ENCODE data around the gene AP1B1. TPM values are rescaled to one million over a fixed set of nuclear protein-coding genes. Genes with fewer than 3 reads are reported as not detected.

AP1B1 gene
- total RNA-seq, 1 experiment from 2014 or later, result 77.9 TPM

DNA sequence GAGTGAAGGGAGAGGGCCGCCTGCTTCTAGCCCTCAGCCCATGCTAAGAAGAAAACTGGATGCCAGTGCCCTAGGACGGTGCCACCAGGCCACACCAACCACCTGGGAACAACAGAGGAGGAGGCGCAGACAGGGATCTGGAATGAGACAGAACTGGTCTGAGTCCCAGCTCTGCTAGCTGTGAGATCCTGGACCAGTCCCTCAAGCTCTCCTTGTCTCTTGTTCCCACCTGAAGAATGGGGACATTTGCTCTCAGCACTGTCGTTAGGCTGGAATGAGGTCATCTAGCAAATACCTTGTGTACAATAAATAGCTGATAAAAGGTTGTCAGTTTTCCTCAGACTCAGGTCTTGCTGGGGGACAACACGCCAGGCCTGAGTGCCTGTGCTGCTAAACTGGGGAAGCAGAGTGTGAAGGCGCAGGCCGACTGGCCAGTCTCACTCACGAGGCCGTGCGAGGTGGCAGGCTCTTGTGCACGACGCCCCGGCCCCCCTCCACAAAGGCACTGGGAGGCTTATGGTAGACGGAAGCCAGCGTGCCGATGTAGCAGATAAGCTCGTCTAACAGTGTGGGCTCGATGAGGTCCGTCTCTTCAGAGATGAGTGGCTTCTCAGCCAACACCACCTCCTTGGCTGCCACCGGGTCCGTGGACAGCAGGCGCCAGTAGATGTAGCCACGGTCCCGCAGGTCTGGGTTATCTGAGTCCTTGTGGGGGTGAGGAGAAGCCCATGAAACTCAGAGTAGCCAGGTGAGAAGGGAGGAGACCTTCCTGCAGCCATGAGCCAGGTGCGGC lies 47.1 kb downstream of the AP1B1 start:
- Mint-ChIP-seq H3K27me3 (ENCODE audit: low read depth) (no peaks in the 10 kb centered on the region), H3K9me3 (no peaks in the 10 kb centered on the region), H3K27ac (no peak overlapping the region), H3K36me3 (peaks cover 50% of the 10 kb centered on the region), H3K4me3 (no peak overlapping the region), H3K4me1 (no peaks in the 10 kb centered on the region)
- no peak for DNase-seq (ENCODE audit: low spot score)
- POLR2A ChIA-PET, result no interaction called here
- ATAC-seq, result no peak
- TF ChIP-seq ZNF317 (CRISPR knock-in tag; IDR thresholded peaks at IDR 0.05; ENCODE audit: borderline replicate concordance, low read depth), result no peak
- no peak for TF ChIP-seq NR1H2 (CRISPR knock-in tag; IDR thresholded peaks at IDR 0.05)
- TF ChIP-seq, protein P1, sequence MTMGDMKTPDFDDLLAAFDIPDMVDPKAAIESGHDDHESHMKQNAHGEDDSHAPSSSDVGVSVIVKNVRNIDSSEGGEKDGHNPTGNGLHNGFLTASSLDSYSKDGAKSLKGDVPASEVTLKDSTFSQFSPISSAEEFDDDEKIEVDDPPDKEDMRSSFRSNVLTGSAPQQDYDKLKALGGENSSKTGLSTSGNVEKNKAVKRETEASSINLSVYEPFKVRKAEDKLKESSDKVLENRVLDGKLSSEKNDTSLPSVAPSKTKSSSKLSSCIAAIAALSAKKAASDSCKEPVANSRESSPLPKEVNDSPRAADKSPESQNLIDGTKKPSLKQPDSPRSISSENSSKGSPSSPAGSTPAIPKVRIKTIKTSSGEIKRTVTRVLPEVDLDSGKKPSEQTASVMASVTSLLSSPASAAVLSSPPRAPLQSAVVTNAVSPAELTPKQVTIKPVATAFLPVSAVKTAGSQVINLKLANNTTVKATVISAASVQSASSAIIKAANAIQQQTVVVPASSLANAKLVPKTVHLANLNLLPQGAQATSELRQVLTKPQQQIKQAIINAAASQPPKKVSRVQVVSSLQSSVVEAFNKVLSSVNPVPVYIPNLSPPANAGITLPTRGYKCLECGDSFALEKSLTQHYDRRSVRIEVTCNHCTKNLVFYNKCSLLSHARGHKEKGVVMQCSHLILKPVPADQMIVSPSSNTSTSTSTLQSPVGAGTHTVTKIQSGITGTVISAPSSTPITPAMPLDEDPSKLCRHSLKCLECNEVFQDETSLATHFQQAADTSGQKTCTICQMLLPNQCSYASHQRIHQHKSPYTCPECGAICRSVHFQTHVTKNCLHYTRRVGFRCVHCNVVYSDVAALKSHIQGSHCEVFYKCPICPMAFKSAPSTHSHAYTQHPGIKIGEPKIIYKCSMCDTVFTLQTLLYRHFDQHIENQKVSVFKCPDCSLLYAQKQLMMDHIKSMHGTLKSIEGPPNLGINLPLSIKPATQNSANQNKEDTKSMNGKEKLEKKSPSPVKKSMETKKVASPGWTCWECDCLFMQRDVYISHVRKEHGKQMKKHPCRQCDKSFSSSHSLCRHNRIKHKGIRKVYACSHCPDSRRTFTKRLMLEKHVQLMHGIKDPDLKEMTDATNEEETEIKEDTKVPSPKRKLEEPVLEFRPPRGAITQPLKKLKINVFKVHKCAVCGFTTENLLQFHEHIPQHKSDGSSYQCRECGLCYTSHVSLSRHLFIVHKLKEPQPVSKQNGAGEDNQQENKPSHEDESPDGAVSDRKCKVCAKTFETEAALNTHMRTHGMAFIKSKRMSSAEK (CRISPR knock-in tag; IDR thresholded peaks at IDR 0.05; ENCODE audit: borderline replicate concordance), result no peak
- TF ChIP-seq, protein P2, sequence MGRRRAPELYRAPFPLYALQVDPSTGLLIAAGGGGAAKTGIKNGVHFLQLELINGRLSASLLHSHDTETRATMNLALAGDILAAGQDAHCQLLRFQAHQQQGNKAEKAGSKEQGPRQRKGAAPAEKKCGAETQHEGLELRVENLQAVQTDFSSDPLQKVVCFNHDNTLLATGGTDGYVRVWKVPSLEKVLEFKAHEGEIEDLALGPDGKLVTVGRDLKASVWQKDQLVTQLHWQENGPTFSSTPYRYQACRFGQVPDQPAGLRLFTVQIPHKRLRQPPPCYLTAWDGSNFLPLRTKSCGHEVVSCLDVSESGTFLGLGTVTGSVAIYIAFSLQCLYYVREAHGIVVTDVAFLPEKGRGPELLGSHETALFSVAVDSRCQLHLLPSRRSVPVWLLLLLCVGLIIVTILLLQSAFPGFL (CRISPR knock-in tag; IDR thresholded peaks at IDR 0.05; ENCODE audit: borderline replicate concordance), result no peak
- no peak for TF ChIP-seq ZBTB21 (CRISPR knock-in tag; IDR thresholded peaks at IDR 0.05; ENCODE audit: borderline replicate concordance)
- TF ChIP-seq KAT7 (CRISPR knock-in tag; IDR thresholded peaks at IDR 0.05; ENCODE audit: borderline replicate concordance), result no peak
- no peak for TF ChIP-seq JAZF1 (CRISPR knock-in tag; IDR thresholded peaks at IDR 0.05)
- TF ChIP-seq PRRX2 (CRISPR knock-in tag; IDR thresholded peaks at IDR 0.05), result no peak
- no peak for TF ChIP-seq GRHL2 (CRISPR knock-in tag; IDR thresholded peaks at IDR 0.05; ENCODE audit: insufficient replicate concordance, severe bottlenecking)
- TF ChIP-seq, protein P3, sequence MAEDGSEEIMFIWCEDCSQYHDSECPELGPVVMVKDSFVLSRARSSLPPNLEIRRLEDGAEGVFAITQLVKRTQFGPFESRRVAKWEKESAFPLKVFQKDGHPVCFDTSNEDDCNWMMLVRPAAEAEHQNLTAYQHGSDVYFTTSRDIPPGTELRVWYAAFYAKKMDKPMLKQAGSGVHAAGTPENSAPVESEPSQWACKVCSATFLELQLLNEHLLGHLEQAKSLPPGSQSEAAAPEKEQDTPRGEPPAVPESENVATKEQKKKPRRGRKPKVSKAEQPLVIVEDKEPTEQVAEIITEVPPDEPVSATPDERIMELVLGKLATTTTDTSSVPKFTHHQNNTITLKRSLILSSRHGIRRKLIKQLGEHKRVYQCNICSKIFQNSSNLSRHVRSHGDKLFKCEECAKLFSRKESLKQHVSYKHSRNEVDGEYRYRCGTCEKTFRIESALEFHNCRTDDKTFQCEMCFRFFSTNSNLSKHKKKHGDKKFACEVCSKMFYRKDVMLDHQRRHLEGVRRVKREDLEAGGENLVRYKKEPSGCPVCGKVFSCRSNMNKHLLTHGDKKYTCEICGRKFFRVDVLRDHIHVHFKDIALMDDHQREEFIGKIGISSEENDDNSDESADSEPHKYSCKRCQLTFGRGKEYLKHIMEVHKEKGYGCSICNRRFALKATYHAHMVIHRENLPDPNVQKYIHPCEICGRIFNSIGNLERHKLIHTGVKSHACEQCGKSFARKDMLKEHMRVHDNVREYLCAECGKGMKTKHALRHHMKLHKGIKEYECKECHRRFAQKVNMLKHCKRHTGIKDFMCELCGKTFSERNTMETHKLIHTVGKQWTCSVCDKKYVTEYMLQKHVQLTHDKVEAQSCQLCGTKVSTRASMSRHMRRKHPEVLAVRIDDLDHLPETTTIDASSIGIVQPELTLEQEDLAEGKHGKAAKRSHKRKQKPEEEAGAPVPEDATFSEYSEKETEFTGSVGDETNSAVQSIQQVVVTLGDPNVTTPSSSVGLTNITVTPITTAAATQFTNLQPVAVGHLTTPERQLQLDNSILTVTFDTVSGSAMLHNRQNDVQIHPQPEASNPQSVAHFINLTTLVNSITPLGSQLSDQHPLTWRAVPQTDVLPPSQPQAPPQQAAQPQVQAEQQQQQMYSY (CRISPR knock-in tag; IDR thresholded peaks at IDR 0.05), result no peak
- TF ChIP-seq TEAD4 (CRISPR knock-in tag; IDR thresholded peaks at IDR 0.05), result no peak
- no peak for TF ChIP-seq FOXP1 (CRISPR knock-in tag; IDR thresholded peaks at IDR 0.05; ENCODE audit: borderline replicate concordance)
- CTCF ChIA-PET, result no interaction called here

DNA sequence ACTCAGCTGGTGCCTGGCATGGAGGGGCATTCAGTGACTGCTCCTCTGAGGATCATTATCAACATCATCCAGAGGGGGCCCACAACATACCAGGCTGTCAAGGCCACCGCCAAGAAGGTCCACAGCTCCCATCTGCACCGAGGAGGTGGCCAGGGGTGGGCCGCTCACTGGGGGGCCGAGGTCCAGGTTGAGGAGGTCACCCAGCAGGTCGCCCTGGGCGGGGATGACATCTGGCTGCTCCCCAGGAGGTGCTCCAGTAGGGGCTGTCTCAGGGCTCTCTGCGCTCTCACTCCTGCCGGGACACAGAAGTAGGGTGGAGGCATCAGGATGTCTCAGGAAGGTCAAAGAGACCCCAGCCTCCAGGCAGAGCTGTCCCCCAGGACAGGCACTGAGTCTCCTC lies 47.8 kb downstream of the AP1B1 start:
- Mint-ChIP-seq H3K27ac (no peak overlapping the region), H3K36me3 (peaks cover 50% of the 10 kb centered on the region), H3K9me3 (no peaks in the 10 kb centered on the region), H3K4me3 (no peak overlapping the region), H3K27me3 (ENCODE audit: low read depth) (no peaks in the 10 kb centered on the region), H3K4me1 (no peaks in the 10 kb centered on the region)
- POLR2A ChIA-PET, result no interaction called here
- no peak for ATAC-seq
- DNase-seq (ENCODE audit: low spot score), result no peak
- CTCF ChIA-PET, result no interaction called here
- TF ChIP-seq TP53 (CRISPR knock-in tag; IDR thresholded peaks at IDR 0.05), result no peak
- TF ChIP-seq ATF1 (CRISPR knock-in tag; IDR thresholded peaks at IDR 0.05), result no peak
- TF ChIP-seq, protein P4, sequence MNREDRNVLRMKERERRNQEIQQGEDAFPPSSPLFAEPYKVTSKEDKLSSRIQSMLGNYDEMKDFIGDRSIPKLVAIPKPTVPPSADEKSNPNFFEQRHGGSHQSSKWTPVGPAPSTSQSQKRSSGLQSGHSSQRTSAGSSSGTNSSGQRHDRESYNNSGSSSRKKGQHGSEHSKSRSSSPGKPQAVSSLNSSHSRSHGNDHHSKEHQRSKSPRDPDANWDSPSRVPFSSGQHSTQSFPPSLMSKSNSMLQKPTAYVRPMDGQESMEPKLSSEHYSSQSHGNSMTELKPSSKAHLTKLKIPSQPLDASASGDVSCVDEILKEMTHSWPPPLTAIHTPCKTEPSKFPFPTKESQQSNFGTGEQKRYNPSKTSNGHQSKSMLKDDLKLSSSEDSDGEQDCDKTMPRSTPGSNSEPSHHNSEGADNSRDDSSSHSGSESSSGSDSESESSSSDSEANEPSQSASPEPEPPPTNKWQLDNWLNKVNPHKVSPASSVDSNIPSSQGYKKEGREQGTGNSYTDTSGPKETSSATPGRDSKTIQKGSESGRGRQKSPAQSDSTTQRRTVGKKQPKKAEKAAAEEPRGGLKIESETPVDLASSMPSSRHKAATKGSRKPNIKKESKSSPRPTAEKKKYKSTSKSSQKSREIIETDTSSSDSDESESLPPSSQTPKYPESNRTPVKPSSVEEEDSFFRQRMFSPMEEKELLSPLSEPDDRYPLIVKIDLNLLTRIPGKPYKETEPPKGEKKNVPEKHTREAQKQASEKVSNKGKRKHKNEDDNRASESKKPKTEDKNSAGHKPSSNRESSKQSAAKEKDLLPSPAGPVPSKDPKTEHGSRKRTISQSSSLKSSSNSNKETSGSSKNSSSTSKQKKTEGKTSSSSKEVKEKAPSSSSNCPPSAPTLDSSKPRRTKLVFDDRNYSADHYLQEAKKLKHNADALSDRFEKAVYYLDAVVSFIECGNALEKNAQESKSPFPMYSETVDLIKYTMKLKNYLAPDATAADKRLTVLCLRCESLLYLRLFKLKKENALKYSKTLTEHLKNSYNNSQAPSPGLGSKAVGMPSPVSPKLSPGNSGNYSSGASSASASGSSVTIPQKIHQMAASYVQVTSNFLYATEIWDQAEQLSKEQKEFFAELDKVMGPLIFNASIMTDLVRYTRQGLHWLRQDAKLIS (CRISPR knock-in tag; IDR thresholded peaks at IDR 0.05; ENCODE audit: borderline replicate concordance), result no peak
- TF ChIP-seq ZNF317 (CRISPR knock-in tag; IDR thresholded peaks at IDR 0.05; ENCODE audit: borderline replicate concordance, low read depth), result no peak
- TF ChIP-seq, protein P5, sequence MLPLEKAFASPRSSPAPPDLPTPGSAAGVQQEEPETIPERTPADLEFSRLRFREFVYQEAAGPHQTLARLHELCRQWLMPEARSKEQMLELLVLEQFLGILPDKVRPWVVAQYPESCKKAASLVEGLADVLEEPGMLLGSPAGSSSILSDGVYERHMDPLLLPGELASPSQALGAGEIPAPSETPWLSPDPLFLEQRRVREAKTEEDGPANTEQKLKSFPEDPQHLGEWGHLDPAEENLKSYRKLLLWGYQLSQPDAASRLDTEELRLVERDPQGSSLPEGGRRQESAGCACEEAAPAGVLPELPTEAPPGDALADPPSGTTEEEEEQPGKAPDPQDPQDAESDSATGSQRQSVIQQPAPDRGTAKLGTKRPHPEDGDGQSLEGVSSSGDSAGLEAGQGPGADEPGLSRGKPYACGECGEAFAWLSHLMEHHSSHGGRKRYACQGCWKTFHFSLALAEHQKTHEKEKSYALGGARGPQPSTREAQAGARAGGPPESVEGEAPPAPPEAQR (CRISPR knock-in tag; IDR thresholded peaks at IDR 0.05), result no peak
- no peak for TF ChIP-seq ZNF232 (CRISPR knock-in tag; IDR thresholded peaks at IDR 0.05)
- no peak for TF ChIP-seq ZNF396 (CRISPR knock-in tag; IDR thresholded peaks at IDR 0.05; ENCODE audit: borderline replicate concordance)
- TF ChIP-seq OVOL2 (CRISPR knock-in tag; IDR thresholded peaks at IDR 0.05; ENCODE audit: borderline replicate concordance), result no peak
- TF ChIP-seq GABPB1 (CRISPR knock-in tag; IDR thresholded peaks at IDR 0.05), result no peak
